Sigmoid colon (tissue), 7 donors: ENCODE data around the gene SH3PXD2B. TPM values are rescaled to one million over a fixed set of nuclear protein-coding genes. Genes with fewer than 3 reads are reported as not detected.

ENCODE experiments used
- DNase-seq: peaks from one replicate; pipeline ENCODE4 v3.0.0-alpha.2; 2019
- H3K27ac ChIP-seq, 4 donors: fragments of 200-600 bp; sonication (generic); one replicate each; pipeline ENCODE4 v1.5.1; 2016 to 2019; ENCODE audit warnings: mild to moderate bottlenecking in 1 of 4
- H3K27me3 ChIP-seq, 3 donors: fragments of 200-600 bp; sonication (generic); one replicate each; pipeline ENCODE4 v1.5.1; 2019; ENCODE audit warnings: mild to moderate bottlenecking in 1 of 3
- H3K36me3 ChIP-seq, 4 donors: fragments of 200-600 bp; sonication (generic); one replicate each; pipeline ENCODE4 v1.5.1; 2016 to 2019
- H3K4me1 ChIP-seq, 4 donors: fragments of 200-600 bp; sonication (generic); one replicate each; pipeline ENCODE4 v1.5.1; 2017 to 2019
- H3K4me3 ChIP-seq, 4 donors: fragments of 200-600 bp; sonication (generic); one replicate each; pipeline ENCODE4 v1.5.1; 2017 to 2019; ENCODE audit warnings: mild to moderate bottlenecking in 2 of 4, moderate library complexity in 1 of 4
- H3K9me3 ChIP-seq, 4 donors: fragments of 200-600 bp in 3 of 4; sonication (generic) in 3 of 4; one replicate each; pipeline versions ENCODE4 v1.5.1 to v1.6.1; 2013 to 2019
- EP300 ChIP-seq, 4 donors: sonication (generic); formaldehyde crosslinking; IDR thresholded peaks; one replicate each; pipeline ENCODE4 v1.6.1; 2017; ENCODE audit warnings: antibody characterized with exemption in 4 of 4
- POLR2A ChIP-seq, 2 donors: fragments of 450-650 bp; IDR thresholded peaks; one replicate each; pipeline ENCODE4 v1.6.1; 2016; ENCODE audit warnings: antibody characterized with exemption in 2 of 2, mild to moderate bottlenecking in 2 of 2, moderate library complexity in 2 of 2
- POLR2AphosphoS5 ChIP-seq, 4 donors: sonication (generic); formaldehyde crosslinking; IDR thresholded peaks; one replicate each; pipeline ENCODE4 v1.6.1; 2017; ENCODE audit warnings: antibody characterized with exemption in 4 of 4
- WGBS, 2 donors: extraction: QIAGEN DNeasy Blood & Tissue Kit; methylation state at CpG; one replicate each; pipeline ENCODE4 v1.1.7; 2013; 5-methylcytosine and 5-hydroxymethylcytosine counted together
- intact Hi-C: fragments of 100-400 bp; cut with DNase I; formaldehyde crosslinking; loops from one replicate; pipeline ENCODE4 v1.15.1; 2023
- polyA plus RNA-seq, 3 donors: library from polyadenylated mRNA; stranded (reverse); fragments of 200-250 nt; gene quantifications; one replicate each; pipeline ENCODE4 v1.2.3, GENCODE V29; 2013
- total RNA-seq, 4 donors: library from RNA; depleted of rRNA; stranded (reverse); fragments of >200 nt; gene quantifications; one replicate each; pipeline ENCODE4 v1.1.0, GENCODE V29; 2016
- TF ChIP-seq, protein P1 (sequence below), 4 experiments: fragments of 450-650 bp in 3 of 4; fragments of 200-600 bp in 1 of 4; IDR thresholded peaks; one replicate each; pipeline ENCODE4 v1.5.1; 2016 to 2019; ENCODE audit warnings: antibody characterized with exemption in 4 of 4, mild to moderate bottlenecking in 3 of 4, moderate library complexity in 2 of 4
- donor health status: healthy with polysubstance abuse.
- donor health status: Bipolar disorder and iron deficiency.
- donor health status: healthy.

Gene SH3PXD2B
- total and polyA plus RNA-seq, 7 donors: 3.6 to 45.7 (median 19.3) TPM

DNA sequence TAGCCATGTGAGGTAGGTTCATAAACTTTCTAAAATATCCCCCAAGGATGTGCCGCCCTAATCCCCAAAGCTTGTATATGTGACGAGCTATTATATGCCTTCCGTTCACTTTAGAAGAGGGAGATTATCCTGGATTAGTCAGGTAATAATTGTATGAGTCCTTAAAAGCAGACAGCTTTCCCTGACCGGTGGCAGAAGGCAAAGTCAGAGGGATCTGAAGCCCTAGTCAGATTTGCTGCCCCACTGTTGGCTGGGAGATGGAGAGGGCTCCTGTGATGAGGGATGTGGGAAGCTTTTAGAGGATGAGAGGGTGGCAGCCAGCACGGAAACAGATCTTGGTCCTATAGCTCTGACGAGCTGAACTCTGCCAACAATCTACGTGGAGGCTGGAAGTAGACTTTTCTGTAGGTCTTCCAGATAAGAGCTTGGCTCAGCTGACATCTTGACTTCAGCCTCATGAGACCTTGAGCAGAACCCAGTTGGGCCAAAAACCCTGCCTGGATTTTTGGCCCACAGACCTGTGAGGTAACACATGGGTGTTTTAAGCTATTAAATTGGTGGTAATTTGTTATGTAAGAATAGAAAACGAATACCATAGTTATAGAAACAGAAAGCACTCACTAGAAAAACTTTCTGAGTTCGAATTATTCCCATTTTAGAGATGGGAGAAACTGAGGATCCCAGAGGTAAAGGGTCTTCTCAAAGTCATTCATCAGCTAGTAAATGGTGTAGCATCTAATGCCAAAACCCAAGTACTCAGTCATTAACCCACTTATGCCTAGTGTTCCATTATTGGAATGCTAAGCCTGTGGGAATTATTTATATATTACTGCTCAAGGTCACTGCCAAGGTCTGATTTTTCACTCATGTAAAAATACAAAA lies 48.9 kb downstream of the SH3PXD2B start:
- no peak for DNase-seq
- TF ChIP-seq EP300 (IDR thresholded peaks at IDR 0.05) (no peak), POLR2A (IDR thresholded peaks at IDR 0.05) (no peak)
- TF ChIP-seq, protein P1, sequence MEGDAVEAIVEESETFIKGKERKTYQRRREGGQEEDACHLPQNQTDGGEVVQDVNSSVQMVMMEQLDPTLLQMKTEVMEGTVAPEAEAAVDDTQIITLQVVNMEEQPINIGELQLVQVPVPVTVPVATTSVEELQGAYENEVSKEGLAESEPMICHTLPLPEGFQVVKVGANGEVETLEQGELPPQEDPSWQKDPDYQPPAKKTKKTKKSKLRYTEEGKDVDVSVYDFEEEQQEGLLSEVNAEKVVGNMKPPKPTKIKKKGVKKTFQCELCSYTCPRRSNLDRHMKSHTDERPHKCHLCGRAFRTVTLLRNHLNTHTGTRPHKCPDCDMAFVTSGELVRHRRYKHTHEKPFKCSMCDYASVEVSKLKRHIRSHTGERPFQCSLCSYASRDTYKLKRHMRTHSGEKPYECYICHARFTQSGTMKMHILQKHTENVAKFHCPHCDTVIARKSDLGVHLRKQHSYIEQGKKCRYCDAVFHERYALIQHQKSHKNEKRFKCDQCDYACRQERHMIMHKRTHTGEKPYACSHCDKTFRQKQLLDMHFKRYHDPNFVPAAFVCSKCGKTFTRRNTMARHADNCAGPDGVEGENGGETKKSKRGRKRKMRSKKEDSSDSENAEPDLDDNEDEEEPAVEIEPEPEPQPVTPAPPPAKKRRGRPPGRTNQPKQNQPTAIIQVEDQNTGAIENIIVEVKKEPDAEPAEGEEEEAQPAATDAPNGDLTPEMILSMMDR (IDR thresholded peaks at IDR 0.05): no peak
- Histone ChIP-seq H3K27ac (peak overlapping the region in 3 of 4 donors; percentile 91 to 96 (median 92)), H3K4me3 (no peak overlapping the region), H3K9me3 (no peaks in the 10 kb centered on the region), H3K4me1 (peaks cover 0 to 54% (median 46%) of the 10 kb centered on the region in 4 donors), H3K36me3 (peaks cover 0 to 19% (median 5%) of the 10 kb centered on the region in 4 donors), H3K27me3 (no peaks in the 10 kb centered on the region)
- WGBS, 2 donors: 77 to 91% methylated on average over 9 of the region's 9 CpGs
- intact Hi-C loops: no loop called here

DNA sequence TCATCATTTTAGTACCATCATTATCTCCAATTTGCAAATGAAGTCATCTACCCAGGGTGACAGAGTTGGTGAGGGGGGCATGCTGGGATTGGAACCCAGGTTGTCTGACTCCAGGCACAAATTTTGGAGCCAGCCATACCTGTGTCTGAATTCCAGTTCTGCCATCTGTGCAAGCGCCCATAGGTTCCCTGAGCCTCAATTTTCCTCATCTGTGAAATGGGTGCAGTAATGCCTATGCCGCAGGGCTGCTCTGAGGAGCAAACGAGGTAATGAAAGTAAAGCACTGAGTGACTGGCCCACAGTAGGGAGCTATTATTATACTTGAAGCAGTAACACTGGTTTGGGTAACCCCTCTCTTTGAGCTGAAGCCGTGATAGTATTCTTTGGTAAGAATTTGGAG lies 49.6 kb downstream of the SH3PXD2B start:
- Histone ChIP-seq H3K27ac (peak overlapping the region; percentile 81 to 96 (median 92)), H3K9me3 (no peaks in the 10 kb centered on the region), H3K4me3 (no peak overlapping the region), H3K27me3 (no peaks in the 10 kb centered on the region), H3K36me3 (peaks cover 0 to 20% (median 5%) of the 10 kb centered on the region in 4 donors), H3K4me1 (peaks cover 0 to 55% (median 49%) of the 10 kb centered on the region in 4 donors)
- no peak for DNase-seq
- no peak for TF ChIP-seq POLR2A (IDR thresholded peaks at IDR 0.05)
- no peak for TF ChIP-seq POLR2AphosphoS5 (IDR thresholded peaks at IDR 0.05)
- TF ChIP-seq, protein P1 (IDR thresholded peaks at IDR 0.05): no peak
- TF ChIP-seq EP300 (IDR thresholded peaks at IDR 0.05): no peak
- intact Hi-C loops: no loop called here
- 92 to 96% methylated on average over 4 of the region's 4 CpGs for WGBS, 2 donors

DNA sequence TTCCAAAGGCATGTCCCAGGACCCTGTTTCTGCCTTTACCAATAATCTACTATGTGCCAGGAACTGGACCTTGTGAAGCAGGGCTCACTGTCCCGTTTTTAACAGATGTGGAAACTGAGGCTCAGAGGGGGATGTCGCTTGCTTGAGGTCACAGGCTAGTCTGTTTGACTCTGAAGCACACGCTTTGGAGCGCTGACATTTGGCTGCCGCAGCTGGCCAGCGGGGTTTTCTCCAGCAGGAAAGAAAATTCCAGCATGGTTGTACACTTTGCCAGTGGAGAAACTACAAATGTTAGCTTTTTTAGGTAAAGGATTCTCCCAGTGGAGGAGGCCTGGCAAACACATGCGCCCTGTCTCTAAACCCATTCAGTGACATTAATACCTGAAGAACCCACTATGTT lies 50.5 kb downstream of the SH3PXD2B start:
- WGBS, 2 donors: 78 to 87% methylated on average over 7 of the region's 7 CpGs
- no peak for TF ChIP-seq EP300 (IDR thresholded peaks at IDR 0.05)
- TF ChIP-seq POLR2A (IDR thresholded peaks at IDR 0.05): no peak
- TF ChIP-seq POLR2AphosphoS5 (IDR thresholded peaks at IDR 0.05): peak in 3 of 4 donors; percentile 11 to 53 (median 15)
- TF ChIP-seq, protein P1 (IDR thresholded peaks at IDR 0.05): no peak
- H3K27ac ChIP-seq: peak overlapping the region; percentile 81 to 96 (median 92)
- no peaks in the 10 kb centered on the region for H3K9me3 ChIP-seq
- no peak for DNase-seq
- intact Hi-C loops: loop anchor here (2.0 kb wide), 1 partner anchor 49 kb away; no protein-coding TSS in a partner anchor
- H3K4me3 ChIP-seq: no peak overlapping the region
- H3K27me3 ChIP-seq: no peaks in the 10 kb centered on the region
- peaks cover 0 to 57% (median 49%) of the 10 kb centered on the region in 4 donors for H3K4me1 ChIP-seq
- H3K36me3 ChIP-seq: peaks cover 0 to 22% (median 5%) of the 10 kb centered on the region in 4 donors

DNA sequence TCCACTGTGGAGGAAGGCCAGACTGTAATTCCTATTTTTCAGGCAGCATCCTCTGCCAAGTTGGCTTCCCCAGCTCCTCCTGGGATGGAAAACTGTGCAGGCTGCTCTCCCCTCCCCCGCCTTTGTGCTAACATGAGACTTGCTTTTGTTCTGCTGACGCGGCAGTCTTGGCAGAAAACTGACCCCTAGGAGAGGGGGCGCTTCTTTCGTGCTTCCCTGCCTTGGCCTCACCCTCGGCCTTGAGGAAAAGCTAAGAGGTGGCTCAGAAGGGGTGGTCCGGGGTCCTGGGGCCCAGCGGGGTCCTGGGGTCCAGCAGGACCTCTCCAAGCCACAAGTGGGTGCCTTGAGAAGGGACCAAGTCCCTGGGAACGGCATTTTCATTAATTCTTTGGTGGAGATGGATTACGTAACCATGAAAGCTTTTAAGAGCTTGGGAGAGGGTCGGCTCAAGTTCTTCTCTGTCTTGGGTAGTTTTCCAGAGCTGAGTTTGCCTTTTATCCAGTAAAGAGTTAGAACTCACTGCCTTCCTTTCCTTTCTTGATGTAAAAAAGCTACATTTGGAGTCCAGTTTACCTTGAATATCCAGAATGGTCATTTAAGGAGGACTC lies 51.0 kb downstream of the SH3PXD2B start:
- Histone ChIP-seq H3K4me1 (peaks cover 0 to 57% (median 49%) of the 10 kb centered on the region in 4 donors), H3K9me3 (no peaks in the 10 kb centered on the region), H3K36me3 (peaks cover 0 to 22% (median 5%) of the 10 kb centered on the region in 4 donors), H3K4me3 (peak overlapping the region in 2 of 4 donors; percentile 2 to 7), H3K27ac (peak overlapping the region; percentile 81 to 96 (median 92)), H3K27me3 (no peaks in the 10 kb centered on the region)
- intact Hi-C loops: loop anchor here (2.0 kb wide), 1 partner anchor 50 kb away; no protein-coding TSS in a partner anchor
- DNase-seq: peak; percentile 97
- 68 to 81% methylated on average over 11 of the region's 11 CpGs for WGBS, 2 donors
- TF ChIP-seq, protein P1 (IDR thresholded peaks at IDR 0.05): no peak
- no peak for TF ChIP-seq POLR2A (IDR thresholded peaks at IDR 0.05)
- TF ChIP-seq POLR2AphosphoS5 (IDR thresholded peaks at IDR 0.05): peak; percentile 22 to 89 (median 66)
- TF ChIP-seq EP300 (IDR thresholded peaks at IDR 0.05): peak in 2 of 4 donors; percentile 60 to 94
